GM12891 (cell line): Measurements from ENCODE around the gene ZDHHC12.

Experiments
- DNase-seq: peaks from one replicate; pipeline ENCODE4 v3.0.0; 2011; ENCODE audit warnings: low spot score; ENCODE audit not compliant: insufficient read length
- FAIRE-seq: peaks from 2 replicates; lab custom pipeline; 2011; peaks lifted over from hg19 to GRCh38; lab: Jason Lieb, UNC
- PAX5 ChIP-seq: IDR thresholded peaks from 2 replicates; pipeline ENCODE4 v1.6.1; 2011; ENCODE audit warnings: low read length, moderate library complexity, mild to moderate bottlenecking; ENCODE audit not compliant: insufficient read depth, severe bottlenecking
- POLR2A ChIP-seq: IDR thresholded peaks from 2 replicates; pipeline ENCODE4 v1.6.1; 2011; ENCODE audit warnings: low read depth, low read length, control low read depth
- POLR2AphosphoS5 ChIP-seq: IDR thresholded peaks from 2 replicates; pipeline ENCODE4 v1.6.1; 2011; ENCODE audit warnings: low read depth, low read length, control low read depth
- POU2F2 ChIP-seq: IDR thresholded peaks from 2 replicates; pipeline ENCODE4 v1.6.1; 2011; ENCODE audit warnings: low read depth, mild to moderate bottlenecking, control low read depth, low read length, moderate library complexity
- SPI1 ChIP-seq: IDR thresholded peaks from 2 replicates; pipeline ENCODE4 v1.6.1; 2011; ENCODE audit warnings: low read depth, low read length, control low read depth
- TAF1 ChIP-seq: IDR thresholded peaks from 2 replicates; pipeline ENCODE4 v1.6.1; 2011; ENCODE audit warnings: low read depth, low read length, control low read depth

Gene ZDHHC12

GRCh38 chr9:128722380-128723351 is 1.3 kb downstream of the ZDHHC12 start:
- no peak for FAIRE-seq
- no peak for TF ChIP-seq POU2F2
- TF ChIP-seq TAF1: no peak
- TF ChIP-seq PAX5: no peak
- TF ChIP-seq POLR2AphosphoS5: no peak
- TF ChIP-seq POLR2A: no peak
- no peak for TF ChIP-seq SPI1
- no peak for DNase-seq

- FAIRE-seq: no peak
These were observed 2.4 kb downstream of the ZDHHC12 start for GRCh38 chr9:128721487-128722010.

GRCh38 chr9:128720841-128721486 is 3.0 kb downstream of the ZDHHC12 start:
- TF ChIP-seq SPI1 (no peak), POLR2AphosphoS5 (no peak), TAF1 (no peak), POLR2A (no peak), POU2F2 (no peak), PAX5 (no peak)
- FAIRE-seq (no peak), DNase-seq (no peak)

More at GRCh38 chr9:128721487-128722010, 2.4 kb downstream of the ZDHHC12 start:
- TF ChIP-seq POLR2A (no peak), PAX5 (no peak), POLR2AphosphoS5 (no peak), TAF1 (no peak), SPI1 (no peak), POU2F2 (no peak)
- no peak for DNase-seq

GRCh38 chr9:128719919-128720605 is 3.9 kb downstream of the ZDHHC12 start:
- TF ChIP-seq SPI1: no peak
- TF ChIP-seq PAX5: no peak
- TF ChIP-seq POLR2AphosphoS5: no peak
- TF ChIP-seq TAF1: no peak
- no peak for TF ChIP-seq POLR2A
- no peak for TF ChIP-seq POU2F2
- DNase-seq: no peak
- FAIRE-seq: no peak

- FAIRE-seq (no peak), DNase-seq (no peak)
- no peak for TF ChIP-seq SPI1
- no peak for TF ChIP-seq POLR2AphosphoS5
- TF ChIP-seq TAF1: no peak
- no peak for TF ChIP-seq POLR2A
- TF ChIP-seq PAX5: no peak
- TF ChIP-seq POU2F2: no peak
These were observed 5.5 kb downstream of the ZDHHC12 start for GRCh38 chr9:128718475-128718874.

- FAIRE-seq (no peak), DNase-seq (no peak)
- no peak for TF ChIP-seq SPI1
- TF ChIP-seq POLR2AphosphoS5: no peak
- no peak for TF ChIP-seq TAF1
- TF ChIP-seq POU2F2: no peak
- no peak for TF ChIP-seq POLR2A
These were observed 5.9 kb downstream of the ZDHHC12 start for GRCh38 chr9:128718047-128718446.

GRCh38 chr9:128716581-128717254 is 7.2 kb downstream of the ZDHHC12 start:
- no peak for FAIRE-seq
- DNase-seq: no peak
- TF ChIP-seq POU2F2: no peak
- no peak for TF ChIP-seq PAX5
- TF ChIP-seq POLR2AphosphoS5: no peak
- no peak for TF ChIP-seq POLR2A
- TF ChIP-seq SPI1: no peak
- no peak for TF ChIP-seq TAF1

- no peak for FAIRE-seq
These were observed 8.5 kb downstream of the ZDHHC12 start for GRCh38 chr9:128715436-128715750.

More at GRCh38 chr9:128715436-128715750, 8.5 kb downstream of the ZDHHC12 start:
- TF ChIP-seq SPI1 (no peak), PAX5 (no peak), POLR2AphosphoS5 (no peak), POU2F2 (no peak), TAF1 (no peak), POLR2A (no peak)
- DNase-seq: no peak
